ENCODE data around the gene HIBCH.
A peak's percentile ranks its signal among the peaks of the same experiment; 100 is the strongest.

Gene HIBCH

DNA sequence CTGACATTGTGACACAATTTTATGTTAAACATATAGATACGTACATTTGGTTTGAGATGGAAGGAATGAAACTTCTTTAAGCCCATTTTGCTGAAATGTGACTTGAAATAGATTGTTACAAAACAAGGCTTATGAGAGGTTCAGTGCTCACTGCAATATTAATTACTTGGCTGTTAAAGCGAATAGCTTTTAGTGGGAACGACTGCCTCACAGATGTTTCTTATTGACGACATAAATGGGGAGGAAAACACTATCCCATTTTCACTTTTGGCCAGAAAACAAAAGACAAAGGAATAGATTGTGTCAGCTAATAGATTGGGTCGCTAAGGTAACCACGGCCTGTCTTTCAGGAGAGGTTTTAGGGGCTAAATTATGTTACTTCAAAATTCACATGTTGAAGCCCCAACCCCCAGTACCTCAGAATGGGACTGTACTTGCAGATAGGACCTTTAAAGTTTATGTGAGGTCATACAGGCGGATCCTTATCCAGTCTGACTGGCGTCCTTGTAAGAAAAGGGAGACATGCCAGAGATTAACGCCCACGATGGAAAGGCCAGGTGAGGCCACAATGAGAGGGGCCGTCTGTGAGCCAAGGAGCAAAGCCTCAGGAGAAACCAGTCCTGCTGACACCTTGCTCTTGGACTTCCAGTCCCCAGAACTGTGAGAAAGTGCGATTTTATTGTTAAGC is 34.5 kb upstream of the HIBCH start:
- Histone ChIP-seq H2BK12ac (ENCODE audit: low read length in 2 of 2) (no peak overlapping the region), H3K4me3 (ENCODE audit: insufficient read depth in 1 of 2, low read depth in 1 of 2, low read length in 2 of 2) (peak overlapping the region in 1 of 2 experiments; percentile 3), H2AFZ (ENCODE audit: low read depth, low read length) (no peak overlapping the region), H3K23ac (ENCODE audit: low read length in 2 of 2) (no peak overlapping the region), H3K9ac (ENCODE audit: low read length) (peak overlapping the region; percentile 44), H4K91ac (ENCODE audit: low read length) (no peak overlapping the region), H2BK15ac (ENCODE audit: low read depth, poor library complexity, severe bottlenecking) (no peak overlapping the region), H2AK5ac (ENCODE audit: low read length, severe bottlenecking) (no peak overlapping the region), H3K4ac (ENCODE audit: low read depth in 1 of 2, low read length in 2 of 2) (no peak overlapping the region), H3K27ac (ENCODE audit: low read length, poor library complexity, severe bottlenecking) (no peak overlapping the region), H3K4me1 (ENCODE audit: control insufficient read depth, insufficient read depth, low read depth, low read length) (peaks cover 6% of the 10 kb centered on the region), H3K4me2 (ENCODE audit: low read length, poor library complexity, severe bottlenecking) (no peak overlapping the region), H3K36me3 (ENCODE audit: control insufficient read depth in 1 of 2, insufficient read depth in 2 of 2, low read depth in 1 of 2, low read length in 2 of 2) (peaks cover 0 to 17% of the 10 kb centered on the region in 2 experiments), H4K8ac (ENCODE audit: low read length) (no peak overlapping the region), H2BK5ac (ENCODE audit: low read depth, low read length, poor library complexity, severe bottlenecking) (no peak overlapping the region), H3K14ac (ENCODE audit: low read length in 2 of 2) (no peak overlapping the region), H3K79me1 (replicated peaks; ENCODE audit: low read length, poor library complexity, severe bottlenecking) (peaks cover 26% of the 10 kb centered on the region), H3K27me3 (ENCODE audit: control insufficient read depth in 1 of 2, insufficient read depth in 1 of 2, low read length in 2 of 2) (no peaks in the 10 kb centered on the region), H3K9me3 (ENCODE audit: control insufficient read depth, low read length) (no peaks in the 10 kb centered on the region), H2BK120ac (ENCODE audit: low read depth, low read length) (no peak overlapping the region), H3K18ac (ENCODE audit: low read depth in 1 of 2, low read length in 2 of 2) (no peak overlapping the region)
- DNase-seq = no peak
- WGBS = 92% methylated on average over 12 of the region's 12 CpGs

DNA sequence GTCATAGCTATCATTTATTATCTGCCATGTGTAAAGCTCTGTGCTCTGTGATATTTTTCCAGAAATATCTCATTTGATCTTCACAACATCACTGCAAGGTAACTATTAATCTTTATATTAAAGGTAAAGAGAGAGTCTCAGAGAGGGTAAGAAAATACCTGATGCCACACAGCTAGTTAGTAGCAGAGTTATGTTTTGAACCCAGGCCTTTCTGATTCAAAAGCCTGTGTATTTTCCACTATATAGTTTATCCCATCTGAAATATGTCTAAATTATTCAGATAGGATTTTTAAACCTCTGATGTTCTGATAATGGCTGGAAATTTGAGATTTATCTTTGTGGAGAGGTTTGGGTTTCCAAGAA is 33.9 kb upstream of the HIBCH start:
- H3K4ac ChIP-seq (ENCODE audit: low read depth in 1 of 2, low read length in 2 of 2) = no peak overlapping the region

DNA sequence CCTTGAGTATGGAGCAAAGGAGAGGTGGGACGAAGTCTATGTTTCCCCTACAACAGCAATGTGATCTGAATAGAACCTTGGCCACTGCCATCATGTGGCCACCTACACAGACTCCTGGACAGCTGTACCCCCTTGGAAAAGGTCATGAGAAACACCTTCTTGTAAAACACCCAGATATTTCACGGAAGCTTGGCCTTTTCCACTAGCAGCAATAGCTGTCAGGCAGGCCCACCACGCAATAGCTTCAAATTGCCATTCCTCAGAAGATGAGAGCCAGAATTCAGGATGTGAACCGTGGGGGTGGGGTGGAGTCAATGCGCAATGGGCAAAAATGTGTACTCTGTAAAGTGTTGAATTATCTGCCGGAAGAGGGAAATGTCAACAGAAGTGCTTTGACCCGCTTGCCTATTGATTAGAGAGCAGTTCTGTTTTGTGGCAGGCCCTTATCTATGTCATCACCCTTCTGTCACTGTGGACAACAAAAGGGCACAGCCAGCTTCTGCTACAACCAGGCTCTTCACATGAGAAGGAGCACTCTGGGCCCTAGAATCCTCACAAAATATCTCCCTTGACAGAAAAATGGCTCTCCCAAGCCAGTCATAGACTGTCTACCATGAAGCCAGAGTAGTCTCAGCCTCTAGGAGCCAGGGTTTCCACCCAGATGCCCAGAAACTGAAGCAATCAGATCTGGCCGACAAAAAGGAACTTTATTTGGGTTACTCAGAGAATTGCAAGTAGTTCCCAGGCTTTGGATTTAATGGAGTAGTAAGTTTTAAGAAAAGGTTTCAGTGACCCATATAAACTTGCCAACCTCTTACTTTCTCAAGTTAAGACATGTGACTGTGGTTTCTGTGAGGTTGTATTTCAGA is 33.3 kb upstream of the HIBCH start:
- Histone ChIP-seq H3K27me3 (ENCODE audit: control insufficient read depth in 1 of 2, insufficient read depth in 1 of 2, low read length in 2 of 2) (no peaks in the 10 kb centered on the region), H3K4me1 (ENCODE audit: control insufficient read depth, insufficient read depth, low read depth, low read length) (peaks cover 2% of the 10 kb centered on the region), H3K18ac (ENCODE audit: low read depth in 1 of 2, low read length in 2 of 2) (peak overlapping the region in 1 of 2 experiments; percentile 64)

More for the DNA sequence above, 33.9 kb upstream of the HIBCH start:
- Histone ChIP-seq H3K4me2 (ENCODE audit: low read length, poor library complexity, severe bottlenecking) (no peak overlapping the region), H4K91ac (ENCODE audit: low read length) (no peak overlapping the region), H3K27me3 (ENCODE audit: control insufficient read depth in 1 of 2, insufficient read depth in 1 of 2, low read length in 2 of 2) (no peaks in the 10 kb centered on the region), H2AK5ac (ENCODE audit: low read length, severe bottlenecking) (no peak overlapping the region), H3K4me1 (ENCODE audit: control insufficient read depth, insufficient read depth, low read depth, low read length) (peaks cover 2% of the 10 kb centered on the region), H2BK15ac (ENCODE audit: low read depth, poor library complexity, severe bottlenecking) (no peak overlapping the region), H3K23ac (ENCODE audit: low read length in 2 of 2) (no peak overlapping the region), H3K14ac (ENCODE audit: low read length in 2 of 2) (no peak overlapping the region), H4K8ac (ENCODE audit: low read length) (no peak overlapping the region), H3K79me1 (replicated peaks; ENCODE audit: low read length, poor library complexity, severe bottlenecking) (peaks cover 26% of the 10 kb centered on the region), H3K9me3 (ENCODE audit: control insufficient read depth, low read length) (no peaks in the 10 kb centered on the region), H3K27ac (ENCODE audit: low read length, poor library complexity, severe bottlenecking) (no peak overlapping the region), H3K36me3 (ENCODE audit: control insufficient read depth in 1 of 2, insufficient read depth in 2 of 2, low read depth in 1 of 2, low read length in 2 of 2) (peaks cover 0 to 17% of the 10 kb centered on the region in 2 experiments), H2BK120ac (ENCODE audit: low read depth, low read length) (no peak overlapping the region), H3K4me3 (ENCODE audit: insufficient read depth in 1 of 2, low read depth in 1 of 2, low read length in 2 of 2) (peak overlapping the region in 1 of 2 experiments; percentile 3), H2AFZ (ENCODE audit: low read depth, low read length) (no peak overlapping the region), H3K9ac (ENCODE audit: low read length) (peak overlapping the region; percentile 44), H3K18ac (ENCODE audit: low read depth in 1 of 2, low read length in 2 of 2) (no peak overlapping the region), H2BK12ac (ENCODE audit: low read length in 2 of 2) (no peak overlapping the region), H2BK5ac (ENCODE audit: low read depth, low read length, poor library complexity, severe bottlenecking) (no peak overlapping the region)
- no peak for DNase-seq

DNA sequence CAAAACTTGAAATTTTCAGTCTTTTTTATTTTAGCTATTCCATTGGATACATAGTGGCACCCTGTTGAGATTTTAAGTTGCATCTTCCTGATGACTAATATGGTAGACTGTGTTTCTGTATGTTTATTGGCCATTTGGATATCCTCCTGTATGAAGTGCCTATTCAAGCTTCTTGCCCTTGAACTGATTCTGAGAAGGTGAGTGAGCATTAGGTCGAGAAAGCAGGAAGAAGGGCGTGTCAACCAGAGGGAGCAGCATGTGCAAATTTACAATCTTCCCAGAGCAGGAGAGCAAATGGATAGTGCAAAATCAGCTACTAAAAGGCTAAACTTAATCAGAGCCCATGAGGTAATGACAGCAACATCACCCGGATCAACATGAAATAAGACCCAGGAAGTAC is 32.3 kb upstream of the HIBCH start:
- Histone ChIP-seq H3K14ac (ENCODE audit: low read length in 2 of 2) (no peak overlapping the region), H3K4me3 (ENCODE audit: insufficient read depth in 1 of 2, low read depth in 1 of 2, low read length in 2 of 2) (no peak overlapping the region), H4K91ac (ENCODE audit: low read length) (no peak overlapping the region), H3K4me2 (ENCODE audit: low read length, poor library complexity, severe bottlenecking) (no peak overlapping the region), H3K23ac (ENCODE audit: low read length in 2 of 2) (no peak overlapping the region), H2BK5ac (ENCODE audit: low read depth, low read length, poor library complexity, severe bottlenecking) (no peak overlapping the region), H3K18ac (ENCODE audit: low read depth in 1 of 2, low read length in 2 of 2) (no peak overlapping the region), H3K27ac (ENCODE audit: low read length, poor library complexity, severe bottlenecking) (no peak overlapping the region), H3K4ac (ENCODE audit: low read depth in 1 of 2, low read length in 2 of 2) (no peak overlapping the region), H2BK15ac (ENCODE audit: low read depth, poor library complexity, severe bottlenecking) (no peak overlapping the region), H3K9ac (ENCODE audit: low read length) (no peak overlapping the region), H3K79me1 (replicated peaks; ENCODE audit: low read length, poor library complexity, severe bottlenecking) (peaks cover 26% of the 10 kb centered on the region), H2BK120ac (ENCODE audit: low read depth, low read length) (no peak overlapping the region), H2AK5ac (ENCODE audit: low read length, severe bottlenecking) (no peak overlapping the region), H3K36me3 (ENCODE audit: control insufficient read depth in 1 of 2, insufficient read depth in 2 of 2, low read depth in 1 of 2, low read length in 2 of 2) (peaks cover 0 to 17% of the 10 kb centered on the region in 2 experiments), H3K9me3 (ENCODE audit: control insufficient read depth, low read length) (no peaks in the 10 kb centered on the region), H3K4me1 (ENCODE audit: control insufficient read depth, insufficient read depth, low read depth, low read length) (peaks cover 2% of the 10 kb centered on the region), H2BK12ac (ENCODE audit: low read length in 2 of 2) (no peak overlapping the region), H4K8ac (ENCODE audit: low read length) (no peak overlapping the region), H3K27me3 (ENCODE audit: control insufficient read depth in 1 of 2, insufficient read depth in 1 of 2, low read length in 2 of 2) (no peaks in the 10 kb centered on the region), H2AFZ (ENCODE audit: low read depth, low read length) (no peak overlapping the region)
- DNase-seq = no peak
- 97% methylated on average over 2 of the region's 3 CpGs for WGBS

More for the DNA sequence above, 33.3 kb upstream of the HIBCH start:
- no peak overlapping the region for H3K27ac ChIP-seq (ENCODE audit: low read length, poor library complexity, severe bottlenecking)
- DNase-seq = peak; percentile 42
- no peak overlapping the region for H4K91ac ChIP-seq (ENCODE audit: low read length)
- no peak overlapping the region for H3K4me2 ChIP-seq (ENCODE audit: low read length, poor library complexity, severe bottlenecking)
- peak overlapping the region; percentile 1 for H2AFZ ChIP-seq (ENCODE audit: low read depth, low read length)
- H3K4ac ChIP-seq (ENCODE audit: low read depth in 1 of 2, low read length in 2 of 2) = no peak overlapping the region
- H3K14ac ChIP-seq (ENCODE audit: low read length in 2 of 2) = no peak overlapping the region
- H3K9me3 ChIP-seq (ENCODE audit: control insufficient read depth, low read length) = no peaks in the 10 kb centered on the region
- H3K23ac ChIP-seq (ENCODE audit: low read length in 2 of 2) = no peak overlapping the region
- no peak overlapping the region for H2BK12ac ChIP-seq (ENCODE audit: low read length in 2 of 2)
- no peak overlapping the region for H2AK5ac ChIP-seq (ENCODE audit: low read length, severe bottlenecking)
- 33% methylated on average over 7 of the region's 8 CpGs for WGBS
- H4K8ac ChIP-seq (ENCODE audit: low read length) = no peak overlapping the region
- H2BK5ac ChIP-seq (ENCODE audit: low read depth, low read length, poor library complexity, severe bottlenecking) = no peak overlapping the region
- H2BK120ac ChIP-seq (ENCODE audit: low read depth, low read length) = no peak overlapping the region
- H3K79me1 ChIP-seq (replicated peaks; ENCODE audit: low read length, poor library complexity, severe bottlenecking) = peaks cover 26% of the 10 kb centered on the region
- H3K36me3 ChIP-seq (ENCODE audit: control insufficient read depth in 1 of 2, insufficient read depth in 2 of 2, low read depth in 1 of 2, low read length in 2 of 2) = peaks cover 0 to 17% of the 10 kb centered on the region in 2 experiments
- H3K4me3 ChIP-seq (ENCODE audit: insufficient read depth in 1 of 2, low read depth in 1 of 2, low read length in 2 of 2) = no peak overlapping the region
- H2BK15ac ChIP-seq (ENCODE audit: low read depth, poor library complexity, severe bottlenecking) = no peak overlapping the region
- H3K9ac ChIP-seq (ENCODE audit: low read length) = peak overlapping the region; percentile 44

Measured in mesenchymal stem cell (in vitro differentiated cells and primary cell).